ENCODE data around the gene ZNF565.
"Not testable (repeated sequence)": the region's sequence is repeated elsewhere in the genome, so short reads cannot be mapped to it uniquely, and the experiment has no call there.

ZNF565 gene

DNA sequence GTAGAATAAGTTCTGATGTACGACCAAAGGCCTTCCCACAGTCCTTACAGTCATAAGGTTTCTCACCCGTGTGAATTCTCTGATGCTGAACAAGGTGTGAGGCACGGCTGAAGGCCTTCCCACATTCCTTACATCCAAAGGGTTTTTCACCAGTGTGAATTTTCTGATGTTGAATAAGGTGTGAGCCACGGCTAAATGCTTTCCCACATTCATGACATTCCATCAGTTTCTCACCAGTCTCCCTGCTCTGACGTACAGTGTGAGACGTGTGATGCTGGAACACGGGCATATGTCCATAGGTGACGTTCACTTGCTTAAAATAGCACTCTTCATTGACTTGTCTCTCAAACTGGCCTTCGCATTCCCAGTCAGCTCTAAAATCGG, 31.2 kb downstream of the ZNF565 start:
- Histone ChIP-seq H3K4me1 (ENCODE audit: control insufficient read depth in 1 of 2, insufficient read depth in 2 of 2, low read length in 2 of 2) (no peaks in the 10 kb centered on the region), H3K9me3 (ENCODE audit: control insufficient read depth in 1 of 2, low read length in 2 of 2) (no peaks in the 10 kb centered on the region), H3K36me3 (ENCODE audit: control insufficient read depth in 1 of 2, insufficient read depth in 2 of 2, low read length in 2 of 2) (peaks cover 0 to 13% of the 10 kb centered on the region in 2 donors), H3K4me3 (ENCODE audit: low read depth in 1 of 2, low read length in 2 of 2) (no peak overlapping the region), H3K9ac (ENCODE audit: low read depth in 1 of 2, low read length in 2 of 2) (no peak overlapping the region), H3K27ac (ENCODE audit: low read depth, low read length) (no peak overlapping the region), H3K27me3 (ENCODE audit: control insufficient read depth in 1 of 2, insufficient read depth in 2 of 2, low read length in 2 of 2) (no peaks in the 10 kb centered on the region)

- Histone ChIP-seq H3K9ac (ENCODE audit: low read depth in 1 of 2, low read length in 2 of 2) (no peak overlapping the region), H3K27ac (ENCODE audit: low read depth, low read length) (no peak overlapping the region), H3K36me3 (ENCODE audit: control insufficient read depth in 1 of 2, insufficient read depth in 2 of 2, low read length in 2 of 2) (peaks cover 0 to 13% of the 10 kb centered on the region in 2 donors), H3K4me3 (ENCODE audit: low read depth in 1 of 2, low read length in 2 of 2) (no peak overlapping the region), H3K27me3 (ENCODE audit: control insufficient read depth in 1 of 2, insufficient read depth in 2 of 2, low read length in 2 of 2) (no peaks in the 10 kb centered on the region), H3K9me3 (ENCODE audit: control insufficient read depth in 1 of 2, low read length in 2 of 2) (no peaks in the 10 kb centered on the region), H3K4me1 (ENCODE audit: control insufficient read depth in 1 of 2, insufficient read depth in 2 of 2, low read length in 2 of 2) (no peaks in the 10 kb centered on the region)
Observed at GRCh38 chr19:36182612-36183244, 31.7 kb downstream of the ZNF565 start.

DNA sequence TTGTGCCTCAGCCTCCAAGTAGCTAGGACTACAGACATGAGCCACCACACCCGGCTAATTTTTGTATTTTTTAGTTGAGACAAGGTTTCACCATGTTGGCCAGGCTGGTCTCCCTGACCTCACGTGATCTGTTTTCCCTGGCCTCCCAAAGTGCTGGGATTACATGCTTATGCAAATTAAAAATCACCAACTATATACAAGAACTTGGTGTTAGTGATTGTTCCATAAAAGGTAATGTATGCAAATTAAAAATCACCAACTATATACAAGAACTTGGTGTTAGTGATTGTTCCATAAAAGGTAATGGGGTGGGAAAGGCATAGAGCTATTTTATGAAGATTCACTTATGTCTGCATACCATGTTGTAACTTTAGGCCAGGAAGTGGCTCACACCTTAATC, 35.4 kb downstream of the ZNF565 start:
- H3K27ac ChIP-seq (ENCODE audit: low read depth, low read length); H3K4me3 ChIP-seq (ENCODE audit: low read depth in 1 of 2, low read length in 2 of 2); H3K4me1 ChIP-seq (ENCODE audit: control insufficient read depth in 1 of 2, insufficient read depth in 2 of 2, low read length in 2 of 2); H3K9me3 ChIP-seq (ENCODE audit: control insufficient read depth in 1 of 2, low read length in 2 of 2); H3K9ac ChIP-seq (ENCODE audit: low read depth in 1 of 2, low read length in 2 of 2); H3K27me3 ChIP-seq (ENCODE audit: control insufficient read depth in 1 of 2, insufficient read depth in 2 of 2, low read length in 2 of 2): not testable (repeated sequence)
- H3K36me3 ChIP-seq (ENCODE audit: control insufficient read depth in 1 of 2, insufficient read depth in 2 of 2, low read length in 2 of 2): peaks cover 0 to 13% of the 10 kb centered on the region in 2 donors

GRCh38 chr19:36173846-36174245, 40.6 kb downstream of the ZNF565 start:
- H3K36me3 ChIP-seq (ENCODE audit: control insufficient read depth in 1 of 2, insufficient read depth in 2 of 2, low read length in 2 of 2); H3K4me3 ChIP-seq (ENCODE audit: low read depth in 1 of 2, low read length in 2 of 2); H3K9me3 ChIP-seq (ENCODE audit: control insufficient read depth in 1 of 2, low read length in 2 of 2); H3K27me3 ChIP-seq (ENCODE audit: control insufficient read depth in 1 of 2, insufficient read depth in 2 of 2, low read length in 2 of 2); H3K27ac ChIP-seq (ENCODE audit: low read depth, low read length); H3K9ac ChIP-seq (ENCODE audit: low read depth in 1 of 2, low read length in 2 of 2): not testable (repeated sequence)
- H3K4me1 ChIP-seq (ENCODE audit: control insufficient read depth in 1 of 2, insufficient read depth in 2 of 2, low read length in 2 of 2): peaks cover 3 to 13% of the 10 kb centered on the region in 2 donors

GRCh38 chr19:36172852-36173251, 41.6 kb downstream of the ZNF565 start:
- Histone ChIP-seq H3K27me3 (ENCODE audit: control insufficient read depth in 1 of 2, insufficient read depth in 2 of 2, low read length in 2 of 2) (no peaks in the 10 kb centered on the region), H3K36me3 (ENCODE audit: control insufficient read depth in 1 of 2, insufficient read depth in 2 of 2, low read length in 2 of 2) (no peaks in the 10 kb centered on the region), H3K4me3 (ENCODE audit: low read depth in 1 of 2, low read length in 2 of 2) (no peak overlapping the region), H3K4me1 (ENCODE audit: control insufficient read depth in 1 of 2, insufficient read depth in 2 of 2, low read length in 2 of 2) (peaks cover 4 to 15% of the 10 kb centered on the region in 2 donors), H3K9ac (ENCODE audit: low read depth in 1 of 2, low read length in 2 of 2) (no peak overlapping the region), H3K9me3 (ENCODE audit: control insufficient read depth in 1 of 2, low read length in 2 of 2) (no peaks in the 10 kb centered on the region), H3K27ac (ENCODE audit: low read depth, low read length) (no peak overlapping the region)

GRCh38 chr19:36169084-36169760, 45.2 kb downstream of the ZNF565 start:
- Histone ChIP-seq H3K9me3 (ENCODE audit: control insufficient read depth in 1 of 2, low read length in 2 of 2) (no peaks in the 10 kb centered on the region), H3K4me1 (ENCODE audit: control insufficient read depth in 1 of 2, insufficient read depth in 2 of 2, low read length in 2 of 2) (peaks cover 4 to 15% of the 10 kb centered on the region in 2 donors), H3K27ac (ENCODE audit: low read depth, low read length) (peak overlapping the region; percentile 56), H3K4me3 (ENCODE audit: low read depth in 1 of 2, low read length in 2 of 2) (peak overlapping the region; percentile 28 to 29), H3K36me3 (ENCODE audit: control insufficient read depth in 1 of 2, insufficient read depth in 2 of 2, low read length in 2 of 2) (no peaks in the 10 kb centered on the region), H3K27me3 (ENCODE audit: control insufficient read depth in 1 of 2, insufficient read depth in 2 of 2, low read length in 2 of 2) (no peaks in the 10 kb centered on the region), H3K9ac (ENCODE audit: low read depth in 1 of 2, low read length in 2 of 2) (no peak overlapping the region)

DNA sequence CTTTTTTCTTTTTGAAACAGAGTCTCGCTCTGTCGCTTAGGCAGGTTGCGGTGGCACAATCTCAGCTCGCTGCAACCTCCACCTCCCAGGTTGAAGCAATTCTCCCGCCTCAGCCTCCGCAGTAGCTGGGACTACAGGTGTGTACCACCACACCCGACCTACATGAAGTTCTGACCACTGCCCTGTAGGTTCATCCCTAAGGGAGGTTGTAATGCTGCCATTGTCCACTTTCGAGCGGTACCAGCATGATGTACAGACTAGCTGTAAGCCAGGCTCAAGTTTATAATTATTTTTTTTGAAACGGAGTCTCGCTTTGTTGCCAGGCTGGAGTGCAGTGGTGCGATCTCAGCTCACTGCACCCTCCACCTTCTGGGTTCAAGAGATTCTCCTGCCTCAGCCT, 50.7 kb downstream of the ZNF565 start:
- Histone ChIP-seq H3K36me3 (ENCODE audit: control insufficient read depth in 1 of 2, insufficient read depth in 2 of 2, low read length in 2 of 2) (peaks cover 0 to 5% of the 10 kb centered on the region in 2 donors), H3K9ac (ENCODE audit: low read depth in 1 of 2, low read length in 2 of 2) (no peak overlapping the region), H3K9me3 (ENCODE audit: control insufficient read depth in 1 of 2, low read length in 2 of 2) (no peaks in the 10 kb centered on the region), H3K27me3 (ENCODE audit: control insufficient read depth in 1 of 2, insufficient read depth in 2 of 2, low read length in 2 of 2) (no peaks in the 10 kb centered on the region), H3K27ac (ENCODE audit: low read depth, low read length) (no peak overlapping the region), H3K4me3 (ENCODE audit: low read depth in 1 of 2, low read length in 2 of 2) (no peak overlapping the region), H3K4me1 (ENCODE audit: control insufficient read depth in 1 of 2, insufficient read depth in 2 of 2, low read length in 2 of 2) (peaks cover under 1 to 2% of the 10 kb centered on the region in 2 donors)

DNA sequence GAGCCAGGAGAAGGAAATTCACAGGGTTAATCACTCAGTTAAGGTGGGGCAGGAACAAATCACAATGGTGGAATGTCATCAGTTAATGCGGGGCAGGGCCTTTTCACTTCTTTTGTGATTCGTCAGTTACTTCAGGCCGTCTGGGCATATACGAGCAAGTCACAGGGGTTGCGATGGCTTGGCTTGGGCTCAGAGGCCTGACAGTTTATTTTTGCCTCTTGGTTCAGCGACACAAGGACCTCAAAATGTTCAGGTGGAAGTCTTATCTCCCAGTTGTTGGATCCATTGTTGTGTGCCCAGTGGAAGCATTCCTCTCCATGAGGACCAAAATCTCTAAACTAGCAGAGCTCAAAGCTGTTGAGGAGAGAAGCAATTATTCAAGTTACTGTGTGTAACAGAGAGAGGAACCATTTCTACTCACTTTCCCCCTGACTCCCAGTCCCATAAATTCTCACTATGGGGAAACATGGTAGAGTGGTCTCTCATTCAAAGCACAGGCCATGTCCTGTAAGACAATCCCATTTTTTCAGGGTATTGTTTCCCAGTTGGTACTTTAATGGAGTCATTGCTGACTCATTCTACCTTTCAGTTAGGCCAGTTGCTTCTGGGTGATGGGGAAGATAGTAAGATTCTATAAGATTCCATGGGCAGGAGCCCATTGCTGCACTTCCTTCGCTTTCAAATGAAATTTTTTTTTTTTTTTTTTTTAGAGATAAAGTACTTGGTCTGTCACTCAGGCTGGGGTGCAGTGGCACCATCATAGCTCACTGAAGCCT, 53.5 kb downstream of the ZNF565 start:
- Histone ChIP-seq H3K9me3 (ENCODE audit: control insufficient read depth in 1 of 2, low read length in 2 of 2) (no peaks in the 10 kb centered on the region), H3K27ac (ENCODE audit: low read depth, low read length) (no peak overlapping the region), H3K4me1 (ENCODE audit: control insufficient read depth in 1 of 2, insufficient read depth in 2 of 2, low read length in 2 of 2) (no peaks in the 10 kb centered on the region), H3K27me3 (ENCODE audit: control insufficient read depth in 1 of 2, insufficient read depth in 2 of 2, low read length in 2 of 2) (no peaks in the 10 kb centered on the region), H3K36me3 (ENCODE audit: control insufficient read depth in 1 of 2, insufficient read depth in 2 of 2, low read length in 2 of 2) (peaks cover 0 to 5% of the 10 kb centered on the region in 2 donors), H3K4me3 (ENCODE audit: low read depth in 1 of 2, low read length in 2 of 2) (no peak overlapping the region), H3K9ac (ENCODE audit: low read depth in 1 of 2, low read length in 2 of 2) (no peak overlapping the region)

- Histone ChIP-seq H3K4me3 (ENCODE audit: low read depth in 1 of 2, low read length in 2 of 2) (no peak overlapping the region), H3K27ac (ENCODE audit: low read depth, low read length) (no peak overlapping the region), H3K27me3 (ENCODE audit: control insufficient read depth in 1 of 2, insufficient read depth in 2 of 2, low read length in 2 of 2) (no peaks in the 10 kb centered on the region), H3K9ac (ENCODE audit: low read depth in 1 of 2, low read length in 2 of 2) (no peak overlapping the region), H3K9me3 (ENCODE audit: control insufficient read depth in 1 of 2, low read length in 2 of 2) (no peaks in the 10 kb centered on the region), H3K36me3 (ENCODE audit: control insufficient read depth in 1 of 2, insufficient read depth in 2 of 2, low read length in 2 of 2) (peaks cover 19 to 29% of the 10 kb centered on the region in 2 donors), H3K4me1 (ENCODE audit: control insufficient read depth in 1 of 2, insufficient read depth in 2 of 2, low read length in 2 of 2) (no peaks in the 10 kb centered on the region)
Observed at GRCh38 chr19:36153126-36153525, 61.3 kb downstream of the ZNF565 start.
